GM23338 (cell line): ENCODE data around the gene GPC6.

Experiments used
- EZH2 ChIP-seq: fragments of 200-600 bp; sonication (generic); IDR thresholded peaks from one replicate; pipeline ENCODE4 v1.8.0; 2017; ENCODE audit warnings: antibody characterized with exemption, mild to moderate bottlenecking, low read depth; ENCODE audit not compliant: unreplicated experiment
- TF ChIP-seq, protein P1 (sequence below), 2 experiments: fragments of 200-600 bp in 1 of 2; sonication (generic) in 1 of 2; conservative IDR thresholded peaks; 2 replicates each; pipeline versions ENCODE4 v1.5.1 to v1.6.1; 2016 to 2017; ENCODE audit warnings: antibody characterized with exemption in 2 of 2, low read depth in 2 of 2, mild to moderate bottlenecking in 2 of 2, moderate library complexity in 1 of 2

DNA sequence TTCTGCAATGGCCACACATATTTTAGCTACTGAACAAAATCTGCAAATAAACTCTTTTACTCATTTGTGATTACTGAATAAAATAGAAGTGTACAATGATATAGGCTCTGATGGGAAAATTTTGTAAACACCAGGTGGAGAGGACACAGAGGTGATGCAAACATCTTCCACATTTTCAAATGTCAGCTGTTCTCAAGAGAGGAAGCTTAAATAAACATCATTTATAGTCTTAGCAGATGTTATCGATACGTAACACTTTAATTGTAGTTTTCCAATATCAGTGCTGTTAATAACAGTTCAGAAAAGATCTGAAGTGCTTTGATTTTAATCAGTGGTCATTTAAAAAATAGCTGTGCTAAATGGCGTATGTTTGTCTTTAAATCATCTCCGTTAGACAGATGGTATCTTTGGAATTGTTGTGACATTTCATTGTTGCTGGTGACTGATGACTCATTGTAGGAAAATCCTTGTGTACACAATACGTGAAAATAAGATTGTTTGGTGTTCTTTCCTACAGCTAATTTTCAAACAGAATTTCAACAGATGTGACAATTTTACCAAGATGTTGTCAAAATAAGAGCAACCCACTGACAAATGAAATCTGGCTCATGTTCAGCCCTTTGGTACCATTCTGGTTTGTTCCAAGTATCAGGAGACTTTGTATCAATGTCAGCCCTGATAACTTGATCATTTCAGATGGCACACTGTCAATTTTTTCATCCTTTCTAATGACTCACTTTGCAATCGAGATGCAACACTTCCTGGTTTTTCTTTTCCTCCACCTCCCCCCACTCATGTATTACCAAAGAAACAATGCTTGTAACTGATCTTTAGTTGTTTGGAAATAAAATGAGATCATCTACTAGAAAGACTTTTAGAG, 736.9 kb downstream of the GPC6 start:
- TF ChIP-seq, protein P1, sequence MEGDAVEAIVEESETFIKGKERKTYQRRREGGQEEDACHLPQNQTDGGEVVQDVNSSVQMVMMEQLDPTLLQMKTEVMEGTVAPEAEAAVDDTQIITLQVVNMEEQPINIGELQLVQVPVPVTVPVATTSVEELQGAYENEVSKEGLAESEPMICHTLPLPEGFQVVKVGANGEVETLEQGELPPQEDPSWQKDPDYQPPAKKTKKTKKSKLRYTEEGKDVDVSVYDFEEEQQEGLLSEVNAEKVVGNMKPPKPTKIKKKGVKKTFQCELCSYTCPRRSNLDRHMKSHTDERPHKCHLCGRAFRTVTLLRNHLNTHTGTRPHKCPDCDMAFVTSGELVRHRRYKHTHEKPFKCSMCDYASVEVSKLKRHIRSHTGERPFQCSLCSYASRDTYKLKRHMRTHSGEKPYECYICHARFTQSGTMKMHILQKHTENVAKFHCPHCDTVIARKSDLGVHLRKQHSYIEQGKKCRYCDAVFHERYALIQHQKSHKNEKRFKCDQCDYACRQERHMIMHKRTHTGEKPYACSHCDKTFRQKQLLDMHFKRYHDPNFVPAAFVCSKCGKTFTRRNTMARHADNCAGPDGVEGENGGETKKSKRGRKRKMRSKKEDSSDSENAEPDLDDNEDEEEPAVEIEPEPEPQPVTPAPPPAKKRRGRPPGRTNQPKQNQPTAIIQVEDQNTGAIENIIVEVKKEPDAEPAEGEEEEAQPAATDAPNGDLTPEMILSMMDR (conservative IDR thresholded peaks at IDR 0.05; ENCODE audit: low read depth in 2 of 2) = no peak
- TF ChIP-seq EZH2 = no peak
